ENCODE results near the gene HLA-A. TPM values are rescaled to one million over a fixed set of nuclear protein-coding genes. Genes with fewer than 3 reads are reported as not detected.

Gene HLA-A
- total and polyA plus RNA-seq, 2 of the 13 experiments (the other 11 are each of a cell fraction or from before 2014, with no cell fraction given), result 345 to 527 TPM

DNA sequence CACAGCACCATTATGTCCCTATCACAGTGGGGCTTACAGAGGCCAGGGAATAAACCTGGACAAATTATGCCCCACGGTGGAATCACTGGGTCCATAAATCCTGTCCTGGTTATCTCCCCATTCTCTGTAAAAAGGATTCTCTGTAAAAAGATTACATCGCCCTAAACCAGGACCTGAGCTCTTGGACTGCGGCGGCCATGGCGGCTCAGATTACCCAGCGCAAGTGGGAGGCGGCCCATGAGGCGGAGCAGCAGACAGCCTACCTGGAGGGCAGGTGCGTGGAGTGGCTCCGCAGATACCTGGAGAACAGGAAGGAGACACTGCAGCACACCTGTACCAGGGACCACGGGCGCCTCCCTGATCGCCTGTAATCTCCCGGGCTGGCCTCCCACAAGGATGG lies 8.4 kb upstream of the HLA-A start:
- DNase-seq (ENCODE audit: low spot score) (no peak), ATAC-seq (no peak), FAIRE-seq (no peak)
- H3K4me2 ChIP-seq (ENCODE audit: low read depth, low read length), result no peak overlapping the region
- H4K20me1 ChIP-seq (ENCODE audit: insufficient read depth, low read length), result no peaks in the 10 kb centered on the region
- in situ Hi-C loops (cut with HindIII; ENCODE audit: extremely low pct_ligation_motif_present, low pct_unique_long_range_greater_than_20kb) (no loop called here), intact Hi-C loops (cut with micrococcal nuclease; ENCODE audit: unreplicated experiment) (no loop called here)
- ChIA-PET CTCF (ENCODE audit: low intra/inter-chr PET ratio, low total read pairs) (no interaction called here), POLR2A (no interaction called here)
- H3K27ac ChIP-seq (ENCODE audit: extremely low read length, insufficient read depth, low read length), result no peak overlapping the region
- 100% methylated on average over 5 of the region's 14 CpGs for WGBS (ENCODE audit: low lambda C conversion rate)
- no peaks in the 10 kb centered on the region for H3K79me2 ChIP-seq (ENCODE audit: insufficient read depth, low read length)
- H3K9ac ChIP-seq (ENCODE audit: insufficient read depth, low read depth, low read length), result no peak overlapping the region
- TF ChIP-seq ZNF891 (CRISPR knock-in tag; IDR thresholded peaks at IDR 0.05), result no peak
- TF ChIP-seq, protein P1, sequence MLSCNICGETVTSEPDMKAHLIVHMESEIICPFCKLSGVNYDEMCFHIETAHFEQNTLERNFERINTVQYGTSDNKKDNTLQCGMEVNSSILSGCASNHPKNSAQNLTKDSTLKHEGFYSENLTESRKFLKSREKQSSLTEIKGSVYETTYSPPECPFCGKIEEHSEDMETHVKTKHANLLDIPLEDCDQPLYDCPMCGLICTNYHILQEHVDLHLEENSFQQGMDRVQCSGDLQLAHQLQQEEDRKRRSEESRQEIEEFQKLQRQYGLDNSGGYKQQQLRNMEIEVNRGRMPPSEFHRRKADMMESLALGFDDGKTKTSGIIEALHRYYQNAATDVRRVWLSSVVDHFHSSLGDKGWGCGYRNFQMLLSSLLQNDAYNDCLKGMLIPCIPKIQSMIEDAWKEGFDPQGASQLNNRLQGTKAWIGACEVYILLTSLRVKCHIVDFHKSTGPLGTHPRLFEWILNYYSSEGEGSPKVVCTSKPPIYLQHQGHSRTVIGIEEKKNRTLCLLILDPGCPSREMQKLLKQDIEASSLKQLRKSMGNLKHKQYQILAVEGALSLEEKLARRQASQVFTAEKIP (CRISPR knock-in tag; IDR thresholded peaks at IDR 0.05; ENCODE audit: borderline replicate concordance), result no peak
- no peaks in the 10 kb centered on the region for H3K36me3 ChIP-seq (replicated peaks in 1 of 2; ENCODE audit: control insufficient read depth in 1 of 2, insufficient read depth in 2 of 2, low read length in 2 of 2)
- no peak overlapping the region for H2AFZ ChIP-seq (ENCODE audit: low read length)
- no peaks in the 10 kb centered on the region for H3K9me3 ChIP-seq (ENCODE audit: low read length)
- BruUV-seq (replicated peaks), result no TSS peak
- H3K27me3 ChIP-seq (ENCODE audit: control insufficient read depth in 1 of 2, insufficient read depth in 2 of 2, low read length in 2 of 2), result no peaks in the 10 kb centered on the region
- H3K4me3 ChIP-seq (replicated peaks in 1 of 3; ENCODE audit: insufficient read depth in 1 of 3, low read depth in 2 of 3, low read length in 3 of 3), result no peak overlapping the region
- H3K4me1 ChIP-seq (ENCODE audit: insufficient read depth, low read length), result peaks cover 6% of the 10 kb centered on the region

- DNase-seq (ENCODE audit: low spot score) (no peak), ATAC-seq (no peak), FAIRE-seq (no peak)
- Histone ChIP-seq H3K79me2 (ENCODE audit: insufficient read depth, low read length) (no peaks in the 10 kb centered on the region), H3K36me3 (replicated peaks in 1 of 2; ENCODE audit: control insufficient read depth in 1 of 2, insufficient read depth in 2 of 2, low read length in 2 of 2) (no peaks in the 10 kb centered on the region), H2AFZ (ENCODE audit: low read length) (no peak overlapping the region), H3K27ac (ENCODE audit: extremely low read length, insufficient read depth, low read length) (no peak overlapping the region), H3K4me3 (replicated peaks in 1 of 3; ENCODE audit: insufficient read depth in 1 of 3, low read depth in 2 of 3, low read length in 3 of 3) (no peak overlapping the region), H3K9ac (ENCODE audit: insufficient read depth, low read depth, low read length) (no peak overlapping the region), H3K27me3 (ENCODE audit: control insufficient read depth in 1 of 2, insufficient read depth in 2 of 2, low read length in 2 of 2) (no peaks in the 10 kb centered on the region), H4K20me1 (ENCODE audit: insufficient read depth, low read length) (no peaks in the 10 kb centered on the region), H3K4me1 (ENCODE audit: insufficient read depth, low read length) (peaks cover 10% of the 10 kb centered on the region), H3K4me2 (ENCODE audit: low read depth, low read length) (no peak overlapping the region), H3K9me3 (ENCODE audit: low read length) (no peaks in the 10 kb centered on the region)
- ChIA-PET POLR2A (no interaction called here), CTCF (ENCODE audit: low intra/inter-chr PET ratio, low total read pairs) (no interaction called here)
- BruUV-seq (replicated peaks), result no TSS peak
- in situ Hi-C loops (cut with HindIII; ENCODE audit: extremely low pct_ligation_motif_present, low pct_unique_long_range_greater_than_20kb), result no loop called here
- no CpG with 5 or more reads among the region's 1 CpG for WGBS (ENCODE audit: low lambda C conversion rate)
- intact Hi-C loops (cut with micrococcal nuclease; ENCODE audit: unreplicated experiment), result no loop called here
- TF ChIP-seq, protein P2, sequence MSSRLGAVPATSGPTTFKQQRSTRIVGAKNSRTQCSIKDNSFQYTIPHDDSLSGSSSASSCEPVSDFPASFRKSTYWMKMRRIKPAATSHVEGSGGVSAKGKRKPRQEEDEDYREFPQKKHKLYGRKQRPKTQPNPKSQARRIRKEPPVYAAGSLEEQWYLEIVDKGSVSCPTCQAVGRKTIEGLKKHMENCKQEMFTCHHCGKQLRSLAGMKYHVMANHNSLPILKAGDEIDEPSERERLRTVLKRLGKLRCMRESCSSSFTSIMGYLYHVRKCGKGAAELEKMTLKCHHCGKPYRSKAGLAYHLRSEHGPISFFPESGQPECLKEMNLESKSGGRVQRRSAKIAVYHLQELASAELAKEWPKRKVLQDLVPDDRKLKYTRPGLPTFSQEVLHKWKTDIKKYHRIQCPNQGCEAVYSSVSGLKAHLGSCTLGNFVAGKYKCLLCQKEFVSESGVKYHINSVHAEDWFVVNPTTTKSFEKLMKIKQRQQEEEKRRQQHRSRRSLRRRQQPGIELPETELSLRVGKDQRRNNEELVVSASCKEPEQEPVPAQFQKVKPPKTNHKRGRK (CRISPR knock-in tag; IDR thresholded peaks at IDR 0.05), result no peak
- TF ChIP-seq KAT8 (CRISPR knock-in tag; IDR thresholded peaks at IDR 0.05) (no peak), POLR2AphosphoS2 (IDR thresholded peaks at IDR 0.05; ENCODE audit: low read depth, low read length) (no peak), SATB2 (CRISPR knock-in tag; IDR thresholded peaks at IDR 0.05) (no peak), HDAC1 (CRISPR knock-in tag; IDR thresholded peaks at IDR 0.05) (no peak), ZNF615 (CRISPR knock-in tag; IDR thresholded peaks at IDR 0.05; ENCODE audit: borderline replicate concordance) (no peak), ZNF451 (CRISPR knock-in tag; IDR thresholded peaks at IDR 0.05) (no peak), GPBP1L1 (CRISPR knock-in tag; IDR thresholded peaks at IDR 0.05) (no peak), ZNF556 (CRISPR knock-in tag; IDR thresholded peaks at IDR 0.05; ENCODE audit: borderline replicate concordance) (no peak), FOXM1 (CRISPR knock-in tag; IDR thresholded peaks at IDR 0.05) (no peak), ZNF546 (CRISPR knock-in tag; conservative IDR thresholded peaks at IDR 0.05) (no peak), ZBTB20 (CRISPR knock-in tag; IDR thresholded peaks at IDR 0.05; ENCODE audit: borderline replicate concordance, low read depth) (no peak), ZFYVE20 (CRISPR knock-in tag; IDR thresholded peaks at IDR 0.05; ENCODE audit: borderline replicate concordance, low read depth) (no peak)
These were observed 6.9 kb upstream of the HLA-A start for GRCh38 chr6:29935273-29935955.

Measured in HepG2 (cell line).